Activated CD8-positive, alpha-beta memory T cell treated with anti-CD3 and anti-CD28 coated beads for 1 hour (primary cell): ENCODE data around the gene CYP4F8.
"Not testable (repeated sequence)": the region's sequence is repeated elsewhere in the genome, so short reads cannot be mapped to it uniquely, and the experiment has no call there.

Source experiments
- DNase-seq, 2 donors: peaks; one replicate each; pipeline ENCODE4 v3.0.0-alpha.2; 2020; ENCODE audit warnings: low read depth in 1 of 2; ENCODE audit errors: extremely low read depth in 1 of 2

CYP4F8 gene, protein sequence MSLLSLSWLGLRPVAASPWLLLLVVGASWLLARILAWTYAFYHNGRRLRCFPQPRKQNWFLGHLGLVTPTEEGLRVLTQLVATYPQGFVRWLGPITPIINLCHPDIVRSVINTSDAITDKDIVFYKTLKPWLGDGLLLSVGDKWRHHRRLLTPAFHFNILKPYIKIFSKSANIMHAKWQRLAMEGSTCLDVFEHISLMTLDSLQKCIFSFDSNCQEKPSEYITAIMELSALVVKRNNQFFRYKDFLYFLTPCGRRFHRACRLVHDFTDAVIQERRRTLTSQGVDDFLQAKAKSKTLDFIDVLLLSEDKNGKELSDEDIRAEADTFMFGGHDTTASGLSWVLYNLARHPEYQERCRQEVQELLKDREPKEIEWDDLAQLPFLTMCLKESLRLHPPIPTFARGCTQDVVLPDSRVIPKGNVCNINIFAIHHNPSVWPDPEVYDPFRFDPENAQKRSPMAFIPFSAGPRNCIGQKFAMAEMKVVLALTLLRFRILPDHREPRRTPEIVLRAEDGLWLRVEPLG

DNA sequence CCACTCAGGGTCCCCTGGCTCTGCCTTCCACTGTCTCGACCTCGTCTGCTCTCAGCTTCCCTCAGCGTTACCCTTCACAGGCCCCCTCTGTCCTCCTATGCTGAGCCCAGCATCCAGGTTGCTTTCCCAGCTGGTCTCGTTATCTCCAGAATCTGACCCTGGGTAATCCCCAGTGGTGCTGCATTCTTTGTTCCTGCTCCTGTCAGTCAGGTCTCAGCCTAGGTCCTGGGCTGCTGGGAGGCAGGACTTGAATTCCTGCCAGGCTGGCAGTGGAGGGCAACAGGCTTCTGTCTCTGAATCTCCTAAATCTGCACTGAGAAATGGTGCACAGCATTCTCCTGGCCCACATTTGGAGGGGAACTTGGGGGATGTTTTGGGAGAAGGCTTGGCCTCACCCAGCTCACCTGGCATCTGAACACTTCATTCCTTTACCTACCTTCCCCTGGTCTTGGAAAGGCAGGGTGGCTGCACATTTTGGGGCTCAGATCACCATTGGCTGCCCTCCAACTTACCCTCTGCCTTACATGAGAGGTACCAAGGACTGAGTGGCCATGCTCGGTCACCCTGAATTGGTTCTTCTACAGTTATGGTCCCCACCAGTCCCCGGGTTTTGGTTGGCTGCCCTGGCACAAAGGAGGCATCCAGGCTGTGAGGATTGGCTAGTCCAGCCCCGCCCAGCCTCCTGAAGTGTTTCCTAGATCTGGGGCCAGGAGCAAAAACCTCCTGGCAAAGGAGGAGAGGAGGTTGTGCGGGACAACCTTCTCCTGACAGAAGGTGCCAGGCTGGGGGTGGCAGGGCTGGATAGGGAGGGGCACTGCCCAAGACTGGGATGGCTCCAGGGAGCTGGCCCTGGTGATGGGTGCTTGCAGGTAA, at the start of gene CYP4F8:
Gene CYP4F8, plus strand, starts transcription at position 712 of the 873 bp plus-strand sequence. CDS start 399 bp downstream, outside the sequence.
- no peak for DNase-seq

DNA sequence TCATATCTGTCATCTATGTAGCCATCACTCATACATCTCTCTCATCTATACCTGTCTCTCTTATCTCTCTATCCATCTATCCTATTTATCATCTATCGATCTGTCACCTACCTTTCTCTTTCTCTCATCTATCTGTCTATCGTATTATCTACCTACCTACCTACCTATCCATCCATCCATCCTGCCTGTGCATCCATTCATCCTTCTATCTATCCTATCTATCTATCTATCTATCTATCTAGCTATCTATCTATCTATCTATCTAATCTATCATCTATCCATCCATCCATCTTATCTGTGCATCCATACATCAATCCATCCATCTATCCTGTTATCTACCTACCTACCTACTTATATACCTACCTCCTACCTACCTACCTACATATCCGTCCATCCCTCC, 44.6 kb upstream of the CYP4F8 start:
- no peak for DNase-seq

DNA sequence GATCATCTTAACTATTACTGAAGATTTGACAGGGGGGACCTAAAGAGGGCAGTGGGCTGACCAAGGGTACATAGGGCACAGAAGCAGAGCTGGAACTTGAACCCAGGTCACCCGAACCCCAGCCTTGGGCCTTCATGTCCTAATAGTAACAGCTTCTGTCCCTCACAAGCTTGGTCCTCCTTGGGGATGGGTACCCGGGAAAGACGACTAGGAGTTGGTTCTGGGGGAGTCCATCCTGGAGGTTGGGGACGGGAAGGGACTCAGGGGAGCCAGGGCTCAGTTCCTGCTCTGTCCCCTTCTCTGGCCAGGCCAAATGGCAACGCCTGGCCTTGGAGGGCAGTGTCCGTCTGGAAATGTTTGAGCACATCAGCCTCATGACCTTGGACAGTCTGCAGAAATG, 39.6 kb upstream of the CYP4F8 start:
- DNase-seq, result no peak

DNA sequence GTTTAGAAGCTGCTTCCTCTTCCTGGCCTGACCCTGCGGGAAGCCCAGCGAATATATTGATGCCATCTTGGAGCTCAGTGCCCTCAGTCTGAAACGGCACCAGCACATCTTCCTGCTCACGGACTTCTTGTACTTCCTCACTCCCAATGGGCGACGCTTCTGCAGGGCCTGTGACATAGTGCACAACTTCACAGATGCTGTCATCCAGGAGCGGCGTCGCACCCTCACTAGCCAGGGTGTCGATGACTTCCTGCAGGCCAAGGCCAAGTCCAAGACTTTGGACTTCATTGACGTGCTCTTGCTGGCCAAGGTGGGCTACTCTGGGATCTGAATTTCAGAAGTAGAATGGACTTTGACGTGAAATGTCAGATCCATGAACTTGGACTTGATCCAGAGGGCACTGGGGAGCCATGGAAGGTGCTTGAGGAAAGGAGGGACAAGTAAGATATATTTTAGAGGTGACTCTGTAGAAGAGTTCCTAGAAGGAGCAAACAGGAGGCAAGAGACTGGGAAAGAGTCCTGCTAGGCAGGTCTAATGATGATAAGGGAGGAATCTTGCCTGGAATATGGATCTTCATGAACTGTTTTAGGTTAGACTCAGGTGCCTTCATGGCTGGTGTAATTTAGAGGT, 38.4 kb upstream of the CYP4F8 start:
- DNase-seq, result no peak

DNA sequence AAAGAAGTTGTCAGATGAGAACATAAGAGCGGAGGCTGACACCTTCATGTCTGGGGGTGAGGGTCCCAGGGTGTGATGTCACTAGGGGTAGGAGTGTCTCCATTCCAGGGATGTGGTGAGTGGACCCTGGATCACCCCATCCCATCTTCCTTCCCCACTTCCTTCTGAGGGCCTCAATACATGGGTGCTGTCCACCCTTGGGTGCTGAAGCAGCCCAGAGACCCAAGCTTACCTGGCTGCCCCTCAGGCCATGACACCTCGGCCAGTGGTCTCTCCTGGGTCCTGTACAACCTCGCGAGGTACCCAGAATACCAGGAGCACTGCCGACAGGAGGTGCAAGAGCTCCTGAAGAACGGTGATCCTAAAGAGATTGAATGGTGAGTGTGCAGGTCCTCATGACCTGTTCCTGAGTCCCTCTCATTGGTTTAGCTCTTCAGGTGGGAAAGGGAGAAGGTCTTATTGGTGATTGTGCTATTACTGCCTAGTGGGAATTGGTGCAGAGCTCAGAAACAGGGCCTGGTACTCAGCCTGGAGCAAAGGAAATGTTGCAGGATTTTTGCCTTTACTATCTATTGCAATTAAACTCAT, 37.7 kb upstream of the CYP4F8 start:
- DNase-seq, result no peak

DNA sequence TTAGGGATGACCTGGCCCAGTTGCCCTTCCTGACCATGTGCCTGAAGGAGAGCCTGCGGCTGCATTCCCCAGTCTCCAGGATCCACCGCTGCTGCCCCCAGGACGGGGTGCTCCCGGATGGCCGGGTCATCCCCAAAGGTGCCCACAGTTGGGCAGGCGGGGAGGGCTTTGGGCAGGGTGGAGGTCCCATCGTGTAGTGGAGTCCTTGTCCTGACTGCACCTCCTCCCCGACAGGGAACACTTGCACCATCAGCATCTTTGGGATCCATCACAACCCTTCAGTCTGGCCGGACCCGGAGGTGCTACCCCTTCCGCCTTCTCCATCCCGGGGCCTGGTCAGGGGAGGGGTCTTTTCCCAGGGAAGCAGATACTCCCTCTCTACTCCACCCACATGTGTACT, 31.7 kb upstream of the CYP4F8 start:
- no peak for DNase-seq

DNA sequence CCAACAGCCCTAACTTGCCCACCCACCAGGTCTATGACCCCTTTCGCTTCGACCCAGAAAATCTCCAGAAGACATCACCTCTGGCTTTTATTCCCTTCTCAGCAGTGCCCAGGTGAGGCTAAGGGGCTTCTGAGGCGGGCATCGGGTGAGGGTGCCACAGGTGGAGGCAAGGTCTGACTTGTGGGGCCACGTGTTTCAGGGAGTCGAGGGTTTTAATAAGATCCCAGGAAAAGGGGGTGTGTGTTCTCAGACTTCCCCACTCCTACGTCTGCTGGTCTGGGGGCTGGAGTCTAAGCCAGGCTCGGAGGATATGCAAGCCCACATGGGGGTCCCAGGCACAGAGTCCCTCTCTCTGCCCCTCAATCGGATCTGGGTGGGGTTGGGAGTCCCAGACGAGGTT, 30.9 kb upstream of the CYP4F8 start:
- DNase-seq, result no peak

DNA sequence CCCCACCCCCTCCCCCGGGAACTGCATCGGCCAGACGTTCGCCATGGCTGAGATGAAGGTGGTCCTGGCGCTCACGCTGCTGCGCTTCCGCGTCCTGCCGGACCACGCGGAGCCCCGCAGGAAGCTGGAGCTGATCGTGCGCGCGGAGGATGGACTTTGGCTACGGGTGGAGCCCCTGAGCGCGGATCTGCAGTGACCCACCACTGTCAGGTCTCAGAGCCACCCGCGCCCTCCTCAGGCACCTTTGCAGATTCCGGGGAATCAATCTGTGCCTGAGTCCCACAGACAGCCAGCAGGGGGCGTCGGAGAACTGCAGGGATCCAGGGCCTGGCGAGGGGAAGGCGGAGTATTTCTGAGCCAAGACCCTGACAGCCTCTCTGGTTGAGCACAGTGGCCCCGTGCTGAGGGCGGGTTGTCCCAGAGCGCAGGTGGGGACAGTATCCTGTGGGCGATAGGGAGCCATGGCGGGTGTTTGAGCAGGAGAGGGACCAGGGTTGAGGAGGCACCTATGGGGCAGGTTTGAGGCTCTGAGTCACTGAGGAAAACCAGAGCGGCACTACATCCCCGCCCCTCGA, 30.4 kb upstream of the CYP4F8 start:
- DNase-seq, result peak; percentile 57 to 80

DNA sequence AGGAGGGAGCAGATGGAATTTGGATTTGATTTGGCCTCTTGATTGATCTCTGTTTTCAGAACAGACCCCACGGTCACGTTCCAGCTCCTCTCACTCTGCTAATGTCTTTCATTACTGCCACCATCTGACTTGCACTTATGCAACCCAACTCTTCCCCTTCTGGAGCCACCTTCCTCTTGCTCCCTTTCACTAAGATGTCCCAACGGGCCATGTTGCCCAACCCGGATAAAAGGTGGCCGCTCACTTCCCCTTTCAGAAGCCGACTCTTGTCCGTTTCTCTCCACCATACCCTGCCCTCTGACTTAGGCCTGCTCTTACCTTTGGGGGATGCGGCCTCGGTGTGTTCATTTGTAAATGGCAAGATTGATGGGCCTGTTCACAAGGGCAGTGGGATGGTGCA, 27.4 kb upstream of the CYP4F8 start:
- DNase-seq, result no peak

DNA sequence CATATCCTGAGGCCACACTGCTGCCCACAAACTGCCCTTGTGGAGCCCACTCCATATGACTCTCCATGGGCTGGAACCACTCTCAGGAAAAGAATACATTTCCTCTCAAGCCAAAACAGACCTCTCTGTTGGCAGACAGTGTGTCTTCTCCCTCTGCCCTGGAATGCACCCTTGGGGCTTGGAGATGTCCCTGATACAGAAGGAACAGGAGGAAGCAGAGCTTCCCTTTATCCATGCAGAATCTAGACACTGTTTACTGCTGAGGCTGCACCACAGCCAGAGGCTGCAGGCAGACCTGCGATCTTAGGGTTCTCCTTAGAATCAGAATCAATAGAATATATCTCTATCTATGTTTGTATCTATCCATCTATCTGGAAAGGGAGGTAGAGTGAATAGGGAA, 26.8 kb upstream of the CYP4F8 start:
- DNase-seq, result no peak

DNA sequence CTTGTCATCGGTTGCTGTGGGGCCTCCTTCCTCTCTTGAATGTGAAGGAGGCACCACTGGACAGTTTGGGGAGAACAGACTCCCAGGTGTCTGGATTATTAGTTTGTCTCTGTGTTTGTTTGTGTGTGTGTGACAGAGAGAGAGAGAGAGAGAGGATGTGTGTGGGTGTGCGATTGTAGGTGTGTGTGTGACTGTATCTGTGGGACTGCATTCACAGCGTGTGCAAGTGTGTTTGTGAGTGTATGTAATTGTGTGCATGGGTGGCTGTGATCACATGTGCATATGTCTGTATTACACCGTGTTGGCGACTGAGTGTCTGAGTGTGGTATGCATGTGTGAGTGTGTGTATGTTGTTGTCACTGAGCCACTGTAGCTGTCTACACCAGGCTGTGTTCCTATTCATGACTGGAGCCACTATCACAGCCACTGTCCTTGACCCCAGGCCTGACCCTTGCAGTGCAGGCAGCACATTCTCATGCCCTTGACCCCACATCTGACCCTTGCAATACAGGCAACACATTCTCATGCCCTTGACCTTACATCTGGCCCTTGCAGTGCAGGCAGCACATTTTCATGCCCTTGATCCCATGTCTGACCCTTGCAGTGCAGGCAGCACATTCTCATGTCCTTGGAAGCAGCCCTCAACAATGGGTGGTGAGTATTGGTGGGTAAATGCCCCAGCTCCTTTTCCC, 25.1 kb upstream of the CYP4F8 start:
- DNase-seq, result no peak

DNA sequence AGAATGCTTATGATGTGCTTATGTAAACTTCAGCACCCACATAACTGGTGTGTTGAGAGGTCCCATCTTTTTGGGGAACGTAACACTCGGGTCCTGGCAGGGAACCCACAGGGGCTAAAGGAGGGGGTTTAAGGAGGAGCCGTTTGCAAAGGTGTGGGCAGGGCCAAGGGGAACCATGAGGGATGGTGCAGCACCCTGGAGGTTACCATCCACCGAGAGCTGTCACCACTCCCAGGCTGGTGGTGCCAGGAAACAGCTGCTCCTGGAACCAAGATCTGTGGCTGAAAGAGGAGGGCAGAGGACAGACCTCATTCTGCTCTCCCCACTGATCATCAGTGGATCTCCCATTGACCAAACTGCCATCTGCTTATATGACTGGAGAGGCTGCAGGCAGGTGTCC, 23.2 kb upstream of the CYP4F8 start:
- no peak for DNase-seq

DNA sequence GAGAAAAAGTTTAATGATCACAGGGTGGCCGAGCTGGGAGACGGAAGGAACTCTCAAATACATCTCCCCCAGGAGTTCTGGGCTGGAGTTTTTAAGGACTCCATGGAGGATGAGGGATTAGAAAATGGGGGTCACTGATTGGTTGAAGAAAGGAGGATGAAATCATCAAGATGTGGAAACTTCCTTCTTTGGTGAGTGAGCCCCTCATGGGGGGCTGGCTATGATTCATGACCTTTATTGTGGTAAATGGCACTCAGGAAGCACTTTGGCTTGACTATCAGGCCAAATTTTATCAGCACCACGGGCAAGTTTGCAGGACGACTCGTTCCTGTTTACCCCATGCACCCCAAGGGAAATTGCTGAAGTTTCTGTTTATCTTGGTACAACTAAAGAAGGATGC, 22.5 kb upstream of the CYP4F8 start:
- not testable (repeated sequence) for DNase-seq

DNA sequence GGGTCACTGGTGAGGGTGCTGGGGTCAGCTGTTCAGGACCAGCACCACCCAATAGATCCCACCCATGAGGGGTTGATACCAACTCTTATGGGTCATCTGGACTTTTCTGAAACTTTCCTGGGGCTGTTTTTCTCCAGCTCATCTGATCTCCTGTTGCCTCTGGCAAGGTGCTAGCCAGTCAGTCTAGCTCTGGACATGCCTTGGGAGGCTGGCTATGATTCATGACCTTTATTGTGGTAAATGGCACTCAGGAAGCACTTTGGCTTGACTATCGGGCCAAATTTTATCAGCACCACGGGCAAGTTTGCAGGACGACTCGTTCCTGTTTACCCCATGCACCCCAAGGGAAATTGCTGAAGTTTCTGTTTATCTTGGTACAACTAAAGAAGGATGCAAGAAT, 21.3 kb upstream of the CYP4F8 start:
- DNase-seq, result not testable (repeated sequence)

DNA sequence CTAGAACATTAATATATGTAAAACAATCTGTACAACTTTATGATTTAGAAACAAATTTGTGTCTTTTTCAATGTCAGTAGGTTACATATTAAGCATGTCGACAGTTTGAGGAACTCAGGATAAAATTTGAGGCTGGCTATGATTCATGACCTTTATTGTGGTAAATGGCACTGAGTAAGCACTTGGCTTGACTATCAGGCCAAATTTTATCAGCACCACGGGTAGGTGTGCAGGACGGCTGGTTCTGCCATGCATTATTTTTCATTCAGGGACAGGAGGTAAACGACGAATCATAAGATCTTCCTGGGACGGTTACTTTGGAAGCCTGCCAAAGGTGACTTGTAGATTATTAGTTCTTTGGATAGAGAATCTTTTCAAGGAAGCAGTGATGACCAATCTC, 19.9 kb upstream of the CYP4F8 start:
- DNase-seq, result no peak

DNA sequence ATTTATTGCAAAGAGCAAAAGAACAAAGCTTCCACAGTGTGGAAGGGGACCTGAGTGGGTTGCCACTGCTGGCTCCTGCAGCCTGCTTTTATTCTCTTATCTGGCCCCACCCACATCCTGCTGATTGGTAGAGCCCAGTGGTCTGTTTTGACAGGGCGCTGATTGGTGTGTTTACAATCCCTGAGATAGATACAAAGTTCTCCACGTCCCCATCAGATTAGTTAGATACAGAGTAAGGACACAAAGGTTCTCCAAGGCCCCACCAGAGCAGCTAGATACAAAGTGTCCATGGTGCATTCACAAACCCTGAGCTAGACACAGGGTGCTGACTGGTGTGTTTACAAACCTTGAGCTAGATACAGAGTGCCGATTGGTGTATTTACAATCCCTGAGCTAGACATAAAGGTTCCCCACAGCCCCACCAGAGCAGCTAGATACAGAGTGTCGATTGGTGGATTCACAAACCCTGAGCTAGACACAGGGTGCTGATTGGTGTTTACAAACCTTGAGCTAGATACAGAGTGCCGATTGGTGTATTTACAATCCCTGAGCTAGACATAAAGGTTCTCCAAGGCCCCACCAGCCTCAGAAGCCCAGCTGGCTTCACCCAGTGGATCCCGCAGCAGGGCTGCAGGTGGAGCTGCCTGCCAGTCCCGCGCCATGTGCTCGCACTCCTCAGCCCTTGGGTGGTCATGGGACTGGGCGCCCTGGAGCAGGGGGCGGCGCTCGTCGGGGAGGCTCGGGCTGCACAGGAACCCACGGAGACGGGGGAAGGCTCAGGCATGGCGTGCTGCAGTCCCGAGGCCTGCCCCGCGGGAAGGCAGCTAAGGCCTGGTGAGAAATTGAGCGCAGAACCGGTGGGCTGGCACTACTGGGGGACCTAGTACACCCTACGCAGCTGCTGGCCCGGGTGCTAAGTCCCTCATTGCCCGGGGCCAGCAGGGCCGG, 6.8 kb upstream of the CYP4F8 start:
- not testable (repeated sequence) for DNase-seq

DNA sequence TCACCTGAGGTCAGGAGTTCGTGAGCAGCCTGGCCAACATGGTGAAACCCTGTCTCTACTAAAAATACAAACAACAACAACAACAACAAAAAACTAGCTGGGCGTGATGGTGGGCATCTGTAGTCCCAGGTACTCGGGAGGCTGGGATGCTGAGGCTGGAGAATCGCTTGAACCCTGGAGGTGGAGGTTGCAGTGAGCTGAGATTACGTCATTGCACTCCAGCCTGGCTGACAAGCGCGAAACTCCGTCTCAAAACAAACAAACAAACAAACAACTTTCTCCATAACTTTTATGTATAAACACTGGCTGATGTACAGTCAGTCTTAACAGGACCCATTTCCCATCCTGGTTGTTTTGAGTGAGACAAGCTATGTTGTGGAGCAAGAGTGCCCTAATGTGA, 5.8 kb upstream of the CYP4F8 start:
- DNase-seq, result no peak

DNA sequence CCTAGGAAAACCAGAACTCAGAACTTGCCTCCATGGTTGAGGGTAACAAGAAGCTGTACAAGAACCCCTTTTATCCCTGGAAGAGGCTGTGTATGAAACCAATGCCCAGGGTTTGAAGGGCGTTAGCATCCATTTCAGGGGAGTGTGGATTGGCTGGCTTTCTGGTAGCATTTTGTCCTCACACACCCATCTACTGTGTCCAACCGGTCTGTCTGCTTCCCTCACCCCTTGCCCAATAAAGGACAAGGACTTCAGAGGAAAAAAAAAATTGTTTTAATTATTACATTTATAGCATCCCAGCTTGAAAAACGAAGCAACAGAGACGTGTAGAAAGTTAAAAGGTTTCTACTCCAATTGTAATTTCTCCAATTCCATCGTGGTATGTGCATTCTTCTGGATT, 2.7 kb upstream of the CYP4F8 start:
- DNase-seq, result no peak

DNA sequence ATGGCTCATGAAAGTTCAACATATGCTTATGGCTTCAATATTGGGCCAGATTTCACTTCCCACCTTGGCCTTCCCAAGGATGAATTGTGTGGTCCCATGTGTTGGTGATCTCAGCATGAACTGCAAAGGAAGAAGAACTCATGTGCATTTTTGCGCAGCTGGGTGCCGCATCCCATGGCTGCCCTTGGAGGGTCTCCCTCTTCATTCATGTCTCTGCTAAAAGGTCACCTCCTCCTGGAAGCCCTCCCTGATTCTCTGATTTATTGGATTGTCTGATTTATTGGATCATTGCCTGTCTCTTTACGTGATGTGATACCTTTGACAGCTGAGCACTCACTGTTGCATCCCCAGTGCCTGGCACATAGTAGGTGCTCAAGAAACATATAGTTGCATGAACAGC, 1.7 kb upstream of the CYP4F8 start:
- DNase-seq, result no peak
